Fibroblast of skin of left biceps (primary cell): Measurements from ENCODE around the gene PSMA2.
A peak's percentile ranks its signal among the peaks of the same experiment; 100 is the strongest.

Experiments used
- DNase-seq, 2 experiments: peaks; one replicate each; pipeline ENCODE4 v3.0.0-alpha.2; 2013; ENCODE audit warnings: low read depth in 2 of 2

The PSMA2 gene

GRCh38 chr7:42931834-42932651 is at the start of gene PSMA2, which contains the start of gene MRPL32:
Gene PSMA2 (minus strand): TSS chr7:42932174. CDS start chr7:42932158, 16 bp downstream.
Gene MRPL32 (plus strand): TSS chr7:42932376. CDS start chr7:42932387, 11 bp downstream.
- DNase-seq, result peak; percentile 91 to 94

GRCh38 chr7:42981601-42982000 is 49.6 kb upstream of the PSMA2 start:
- no peak for DNase-seq

DNA sequence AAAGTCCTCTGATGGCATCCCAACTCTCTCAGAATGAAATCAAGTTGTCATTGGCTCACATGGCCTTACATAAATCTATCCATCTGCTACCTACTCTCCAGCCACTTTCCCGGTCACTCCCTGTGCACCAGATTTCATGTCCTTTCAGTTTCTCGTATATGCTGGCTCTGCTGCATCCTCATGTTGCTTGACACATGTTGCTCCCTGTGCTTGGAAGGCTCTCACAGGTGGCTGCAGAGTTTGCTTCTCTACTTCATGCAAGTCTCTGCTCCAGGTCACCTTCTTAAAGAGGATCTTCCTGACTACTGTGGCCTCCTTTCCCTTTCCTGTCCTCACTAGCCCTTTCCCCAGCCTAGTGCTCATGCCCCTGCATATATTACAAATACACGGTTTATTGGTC is 48.5 kb upstream of the PSMA2 start:
- no peak for DNase-seq

DNA sequence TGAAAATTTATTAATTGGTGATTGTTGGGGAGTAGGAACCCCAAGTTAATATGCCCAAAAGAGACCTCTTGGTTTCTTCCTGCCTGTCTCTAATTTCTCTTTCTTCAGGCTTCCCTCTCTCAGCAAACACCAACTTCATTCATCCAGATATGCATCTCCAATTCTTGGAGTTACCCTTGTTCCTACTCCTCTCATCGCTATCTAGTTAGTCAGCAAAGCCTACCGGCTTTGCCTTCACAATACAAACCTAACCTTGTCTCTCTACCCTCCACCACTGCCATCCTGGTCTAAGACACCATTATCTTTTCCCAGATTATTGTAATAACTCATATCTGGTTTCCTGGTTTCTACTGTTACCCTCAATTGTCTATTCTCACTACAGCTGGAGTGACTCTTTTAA is 48.1 kb upstream of the PSMA2 start:
- no peak for DNase-seq

DNA sequence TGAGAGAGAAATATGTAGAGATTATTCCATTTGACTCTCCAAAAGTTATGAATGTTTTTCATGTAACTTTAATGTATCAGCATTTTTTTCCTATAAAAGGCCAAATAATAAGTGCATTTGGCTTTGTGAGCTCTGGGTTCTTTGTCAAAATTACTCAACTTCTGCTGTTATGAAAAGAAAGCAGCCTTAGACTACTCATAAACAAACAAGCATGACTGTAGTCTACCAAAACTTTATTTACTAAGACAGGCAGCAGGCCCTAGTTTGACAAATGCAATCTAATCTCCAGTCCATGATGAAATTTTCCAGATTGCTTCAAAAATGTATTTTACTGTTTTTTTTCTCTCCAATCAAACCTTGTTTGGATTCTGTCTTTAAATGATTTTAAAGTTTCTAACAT is 46.5 kb upstream of the PSMA2 start:
- DNase-seq, result no peak

DNA sequence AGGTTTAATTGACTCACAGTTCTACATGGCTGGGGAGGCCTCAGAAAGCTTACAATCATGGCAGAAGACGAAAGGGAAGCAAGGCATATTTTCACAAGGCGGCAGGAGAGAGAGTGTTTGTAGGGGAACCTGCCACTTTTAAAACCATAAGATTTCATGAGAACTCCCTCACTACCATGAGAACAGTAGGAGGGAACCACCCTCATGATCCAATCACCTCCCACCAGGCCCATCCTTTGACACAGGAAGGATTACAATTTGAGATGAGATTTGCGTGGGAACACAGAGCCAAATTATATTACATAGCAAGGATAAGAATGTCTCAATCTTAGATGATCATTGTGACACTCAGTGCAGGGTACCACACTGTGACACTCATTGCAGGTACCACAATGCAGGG is 44.4 kb upstream of the PSMA2 start:
- DNase-seq, result no peak

DNA sequence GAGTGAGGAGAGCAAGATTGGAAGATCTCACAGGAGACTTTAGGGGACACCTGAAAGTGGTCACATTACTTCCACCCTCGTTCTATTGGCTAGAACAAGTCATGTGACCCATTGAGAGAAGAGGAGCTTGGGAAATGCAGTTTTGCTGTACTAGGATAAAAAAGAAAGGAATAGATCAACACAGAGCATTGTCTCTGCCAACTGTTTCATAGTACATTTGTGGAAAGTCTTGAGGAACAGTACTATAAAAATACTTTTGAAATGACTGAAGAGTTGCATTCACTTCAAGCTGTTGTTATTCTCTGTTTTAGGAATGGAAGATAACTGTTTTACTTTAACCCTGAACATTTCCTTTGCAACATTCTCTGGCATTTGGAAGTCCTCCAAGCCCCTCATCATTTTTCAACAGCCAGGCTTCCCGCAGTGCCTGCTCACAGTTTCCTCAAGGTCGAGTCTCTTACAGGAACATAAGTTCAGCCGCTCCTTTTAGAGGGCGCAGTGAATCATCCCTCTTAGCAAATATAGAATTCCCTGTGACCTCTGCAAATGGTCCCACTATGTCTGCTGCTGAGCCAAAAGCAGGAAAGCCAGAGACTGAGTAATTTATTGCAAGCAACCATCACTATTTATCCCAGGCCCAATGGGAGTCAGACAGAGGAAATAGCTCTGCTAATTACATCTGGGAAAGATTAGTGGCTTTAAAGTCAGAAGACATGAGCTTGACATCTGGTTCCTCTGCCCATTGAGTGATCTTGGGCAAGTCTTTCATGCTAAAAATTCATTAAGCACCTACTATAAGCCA is 40.9 kb upstream of the PSMA2 start:
- peak; percentile 100 for DNase-seq

DNA sequence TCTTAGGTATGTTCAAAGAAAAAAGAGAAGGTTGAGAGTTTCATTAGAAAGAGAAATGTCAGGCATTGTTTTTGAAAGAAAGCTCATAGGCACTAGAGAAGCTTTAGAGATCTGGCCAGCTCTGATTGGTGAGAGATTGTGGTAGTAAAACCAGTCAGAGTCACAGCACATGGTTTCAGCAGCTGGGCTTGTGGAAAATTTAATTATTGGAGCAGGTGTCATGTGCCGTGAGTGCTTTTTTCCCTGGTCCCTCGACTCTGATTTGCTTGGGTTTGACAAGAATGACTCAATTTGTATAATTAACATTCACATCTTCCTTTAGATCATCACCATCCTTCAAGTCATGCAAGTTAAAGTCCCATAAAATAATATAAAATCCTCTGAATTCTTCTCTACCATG is 35.4 kb upstream of the PSMA2 start:
- DNase-seq, result no peak

DNA sequence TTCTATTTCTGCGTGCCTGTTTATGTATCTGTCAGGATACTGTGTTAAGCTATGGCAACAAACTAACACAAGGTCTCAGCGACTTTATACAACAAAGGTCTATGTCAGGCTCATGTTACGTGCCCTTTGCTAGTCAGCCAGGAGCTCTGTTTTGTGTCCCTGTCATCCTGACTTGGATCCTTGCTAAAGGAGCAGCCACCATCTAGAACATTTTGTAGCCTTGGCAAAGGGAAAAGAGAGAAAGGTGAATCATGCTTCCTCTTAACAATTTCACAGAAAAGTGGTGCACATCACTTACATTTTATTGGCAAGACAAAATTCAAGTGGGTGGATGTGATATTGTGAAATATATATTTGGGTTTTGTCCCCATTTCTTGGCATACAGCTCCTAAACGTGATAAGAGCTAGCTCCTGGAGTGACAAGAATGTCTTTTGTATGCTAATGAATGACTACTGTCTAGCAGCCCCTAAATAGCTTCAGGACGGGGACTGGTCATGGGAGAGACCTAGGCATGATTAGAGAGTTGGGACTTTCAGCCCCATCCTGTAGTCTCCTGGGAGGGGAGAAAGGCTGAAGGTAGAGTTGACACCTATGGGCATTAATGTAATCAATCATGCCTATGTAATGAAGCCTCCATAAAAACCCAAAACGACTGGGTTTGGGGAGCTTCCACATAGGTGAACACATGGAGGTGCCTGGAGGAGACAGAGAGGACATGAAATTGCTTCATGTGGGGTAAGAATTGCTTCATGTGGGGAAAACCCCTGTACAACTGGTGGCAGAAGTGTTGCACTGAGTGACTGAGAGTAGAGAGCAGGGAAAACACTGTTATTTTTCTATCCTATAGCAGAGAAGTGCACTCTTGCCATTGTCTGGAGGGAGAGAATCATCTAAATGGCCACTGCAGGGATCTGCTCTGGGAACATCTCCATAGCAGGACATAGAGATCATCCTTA is 33.2 kb upstream of the PSMA2 start:
- no peak for DNase-seq

DNA sequence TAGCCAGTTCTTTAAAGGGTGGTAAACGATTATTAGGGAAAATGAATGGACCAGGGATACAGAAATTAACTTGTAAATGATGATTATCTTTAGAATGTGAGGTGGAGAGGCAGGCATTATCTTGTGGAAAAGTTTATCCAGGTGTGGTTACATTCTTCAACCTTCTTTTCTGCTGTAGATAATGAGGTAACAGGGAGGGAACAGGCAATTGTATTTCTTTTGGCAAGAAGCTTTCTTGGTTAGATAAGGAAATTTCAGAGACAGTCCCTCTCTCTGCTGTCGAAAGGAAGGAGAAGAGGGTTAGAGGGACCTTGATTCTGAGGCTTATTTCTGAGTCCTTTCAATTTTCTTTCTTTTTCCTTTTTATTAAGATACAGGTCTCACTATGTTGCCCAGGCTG is 32.3 kb upstream of the PSMA2 start:
- DNase-seq, result no peak

DNA sequence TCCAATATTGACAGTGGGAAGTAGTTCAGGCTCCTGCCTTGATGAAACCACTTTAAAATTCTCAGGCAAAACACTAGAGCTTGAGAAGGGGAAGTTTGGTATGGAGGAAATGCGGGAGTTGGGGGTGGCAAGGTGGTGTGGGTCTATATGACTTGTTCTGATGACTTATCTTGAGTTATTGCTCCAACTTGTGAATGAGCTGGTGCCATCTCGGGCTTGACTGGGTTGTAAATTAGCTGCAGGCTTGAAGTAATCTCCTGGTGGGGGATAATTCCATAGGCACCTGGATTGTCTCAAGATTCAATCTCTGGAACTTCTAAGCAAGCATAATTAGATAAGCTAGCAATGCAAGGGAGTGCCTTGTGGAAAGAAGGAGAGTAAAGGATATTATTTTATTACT is 29.2 kb upstream of the PSMA2 start:
- no peak for DNase-seq

- no peak for DNase-seq
These were observed 28.8 kb upstream of the PSMA2 start for GRCh38 chr7:42960762-42961161.

- no peak for DNase-seq
These were observed 27.6 kb upstream of the PSMA2 start for GRCh38 chr7:42959549-42959948.

- no peak for DNase-seq
These were observed 24.1 kb upstream of the PSMA2 start for GRCh38 chr7:42956062-42956461.

GRCh38 chr7:42953994-42954393 is 22.0 kb upstream of the PSMA2 start:
- DNase-seq, result no peak

GRCh38 chr7:42952328-42952727 is 20.4 kb upstream of the PSMA2 start:
- DNase-seq, result no peak

GRCh38 chr7:42950417-42950816 is 18.4 kb upstream of the PSMA2 start:
- no peak for DNase-seq

GRCh38 chr7:42947521-42947920 is 15.5 kb upstream of the PSMA2 start:
- DNase-seq, result no peak

DNA sequence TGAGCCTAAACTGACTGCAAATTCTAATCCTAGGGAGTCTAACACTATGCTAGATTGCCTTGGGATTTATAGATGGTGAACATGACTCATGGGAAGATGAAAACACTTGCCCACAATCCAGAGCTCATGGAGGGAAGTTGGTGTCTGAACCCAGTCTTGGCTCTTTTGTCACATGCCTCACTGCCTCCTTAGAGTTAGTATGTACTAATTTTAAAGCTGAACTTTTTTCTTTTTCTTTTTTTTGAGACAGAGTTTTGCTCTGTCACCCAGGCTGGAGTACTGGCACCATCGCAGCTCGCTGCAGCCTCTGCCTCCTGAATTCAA is 14.6 kb upstream of the PSMA2 start:
- no peak for DNase-seq

DNA sequence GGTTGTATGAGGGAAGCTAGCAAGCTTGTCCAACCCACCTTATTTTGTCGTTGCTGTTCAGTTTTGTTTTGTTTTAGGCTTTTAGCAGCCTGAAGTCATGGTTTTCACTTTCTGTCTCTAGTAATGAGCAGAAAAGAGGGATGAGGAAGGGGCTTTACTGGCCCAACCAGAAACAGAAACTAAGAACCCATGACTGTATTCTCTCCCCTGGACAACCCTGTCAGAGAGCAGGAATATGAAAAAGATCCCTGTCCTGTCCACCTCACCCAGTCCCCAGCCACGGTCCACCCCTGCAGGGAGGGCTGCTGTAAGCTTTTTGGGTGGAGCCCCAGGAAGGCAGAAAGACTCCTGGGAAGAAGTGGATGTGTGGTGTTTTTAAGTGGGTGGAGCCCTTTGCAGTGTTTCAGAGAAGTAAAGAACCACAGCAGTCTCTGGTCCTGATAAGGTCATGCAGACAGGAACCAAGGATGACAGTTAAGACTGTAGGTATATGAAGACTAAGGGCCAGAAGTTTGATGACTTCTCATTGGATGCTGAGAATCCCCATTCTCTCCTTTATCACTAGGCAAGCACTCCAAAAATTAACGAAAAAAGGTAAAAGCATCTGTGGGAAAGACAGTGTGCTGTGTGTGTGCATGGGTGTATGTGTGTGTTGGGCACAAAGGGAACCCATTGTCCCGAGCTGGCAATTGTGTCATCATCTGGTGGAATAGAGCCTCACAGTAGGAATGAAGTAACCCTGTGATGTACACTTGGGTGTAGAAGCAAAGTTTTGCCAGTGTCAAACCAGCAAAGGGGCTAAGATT is 14.1 kb upstream of the PSMA2 start:
- DNase-seq, result no peak
